ENCODE data around the gene MARCHF2. TPM values are rescaled to one million over a fixed set of nuclear protein-coding genes. Genes with fewer than 3 reads are reported as not detected.

Gene MARCHF2
- total RNA-seq, 1 donor from 2014 or later, result 95.9 TPM

DNA sequence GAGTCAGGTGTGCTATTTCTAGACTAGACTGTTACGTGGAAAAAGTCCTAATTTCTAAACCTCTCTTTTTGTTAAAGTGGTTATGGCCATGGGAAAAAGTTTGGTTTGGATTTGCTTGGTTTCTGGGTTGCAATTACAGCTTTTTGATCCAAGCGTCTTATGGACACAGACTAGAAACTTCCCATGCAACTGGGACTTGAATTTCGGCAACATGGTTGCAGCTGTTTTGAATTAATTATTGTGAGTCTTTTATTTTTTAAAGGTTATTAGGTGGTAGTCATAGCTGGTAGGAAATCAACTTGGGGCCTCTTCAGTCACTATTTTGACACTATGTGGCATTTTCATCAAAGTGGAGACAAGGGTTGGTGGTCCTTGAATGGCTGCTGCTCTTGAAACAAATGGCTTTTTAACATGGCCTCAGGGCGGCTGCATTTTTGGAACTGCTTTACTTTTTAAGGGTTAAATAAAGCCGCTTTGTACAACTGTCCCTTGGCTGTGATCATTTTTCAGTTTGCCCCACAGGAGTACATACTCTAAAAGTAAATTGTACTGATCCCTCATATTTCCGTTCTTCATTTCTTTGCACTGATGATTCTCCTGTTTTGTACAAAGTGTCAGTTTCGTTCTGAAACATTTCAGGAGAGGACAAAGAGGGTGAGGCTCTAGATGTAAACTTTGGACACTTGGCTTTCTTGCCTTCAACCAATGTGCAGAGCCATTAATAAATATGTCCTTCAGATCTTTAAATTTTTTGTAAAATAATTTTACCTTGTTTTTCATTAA is 47.6 kb downstream of the MARCHF2 start:
- H3K4me3 ChIP-seq (ENCODE audit: low read depth, low read length), result no peak overlapping the region
- peaks cover 3% of the 10 kb centered on the region for H3K36me3 ChIP-seq (ENCODE audit: control insufficient read depth, insufficient read depth, low read length)
- TF ChIP-seq, protein P1, sequence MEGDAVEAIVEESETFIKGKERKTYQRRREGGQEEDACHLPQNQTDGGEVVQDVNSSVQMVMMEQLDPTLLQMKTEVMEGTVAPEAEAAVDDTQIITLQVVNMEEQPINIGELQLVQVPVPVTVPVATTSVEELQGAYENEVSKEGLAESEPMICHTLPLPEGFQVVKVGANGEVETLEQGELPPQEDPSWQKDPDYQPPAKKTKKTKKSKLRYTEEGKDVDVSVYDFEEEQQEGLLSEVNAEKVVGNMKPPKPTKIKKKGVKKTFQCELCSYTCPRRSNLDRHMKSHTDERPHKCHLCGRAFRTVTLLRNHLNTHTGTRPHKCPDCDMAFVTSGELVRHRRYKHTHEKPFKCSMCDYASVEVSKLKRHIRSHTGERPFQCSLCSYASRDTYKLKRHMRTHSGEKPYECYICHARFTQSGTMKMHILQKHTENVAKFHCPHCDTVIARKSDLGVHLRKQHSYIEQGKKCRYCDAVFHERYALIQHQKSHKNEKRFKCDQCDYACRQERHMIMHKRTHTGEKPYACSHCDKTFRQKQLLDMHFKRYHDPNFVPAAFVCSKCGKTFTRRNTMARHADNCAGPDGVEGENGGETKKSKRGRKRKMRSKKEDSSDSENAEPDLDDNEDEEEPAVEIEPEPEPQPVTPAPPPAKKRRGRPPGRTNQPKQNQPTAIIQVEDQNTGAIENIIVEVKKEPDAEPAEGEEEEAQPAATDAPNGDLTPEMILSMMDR (IDR thresholded peaks at IDR 0.05; ENCODE audit: insufficient read depth, low read length, poor library complexity, severe bottlenecking), result no peak
- H3K27me3 ChIP-seq (ENCODE audit: control insufficient read depth, insufficient read depth, low read length), result no peaks in the 10 kb centered on the region
- no peak for DNase-seq (ENCODE audit: low read depth)

DNA sequence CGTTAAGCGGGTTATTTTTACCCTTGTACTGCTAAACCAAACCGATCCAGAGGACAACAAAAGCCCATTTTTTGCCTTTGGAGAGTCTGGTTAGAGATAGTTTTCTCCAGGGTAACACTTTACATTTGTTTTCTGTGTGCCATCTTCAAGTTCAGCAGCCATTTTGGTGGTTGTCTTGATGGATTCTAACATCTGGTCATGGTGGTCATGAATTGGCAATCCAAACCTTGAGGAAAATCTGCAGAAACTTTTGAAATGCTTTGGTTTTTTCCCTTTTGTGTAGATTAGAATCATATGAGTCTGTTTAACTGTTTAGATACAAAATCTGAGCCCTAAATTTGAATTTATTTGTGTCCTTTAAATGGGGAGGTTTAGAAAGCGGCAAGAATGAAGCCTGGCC is 48.3 kb downstream of the MARCHF2 start:
- Histone ChIP-seq H3K36me3 (ENCODE audit: control insufficient read depth, insufficient read depth, low read length) (peaks cover 3% of the 10 kb centered on the region), H3K27me3 (ENCODE audit: control insufficient read depth, insufficient read depth, low read length) (no peaks in the 10 kb centered on the region), H3K4me3 (ENCODE audit: low read depth, low read length) (no peak overlapping the region)
- TF ChIP-seq, protein P1 (IDR thresholded peaks at IDR 0.05; ENCODE audit: insufficient read depth, low read length, poor library complexity, severe bottlenecking), result no peak
- no peak for DNase-seq (ENCODE audit: low read depth)

DNA sequence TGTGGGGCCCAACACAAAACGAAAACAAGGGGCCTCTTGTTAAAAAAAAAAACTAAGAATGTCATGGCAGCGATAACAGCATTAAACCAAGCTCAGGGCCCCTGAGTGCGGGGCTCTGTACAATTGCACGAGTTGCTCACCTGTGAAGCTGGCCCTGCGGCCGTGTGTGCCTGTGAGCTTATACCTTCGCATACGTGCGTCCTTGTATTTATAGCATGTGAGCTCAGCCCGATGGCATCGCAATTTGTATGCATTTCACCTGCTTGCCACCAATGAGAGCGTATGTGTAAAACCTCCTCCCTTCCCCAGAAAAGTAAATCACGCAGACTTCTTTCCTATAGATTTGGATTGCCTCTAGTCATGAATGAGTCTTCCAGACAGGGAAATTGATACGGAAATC is 48.8 kb downstream of the MARCHF2 start:
- H3K4me3 ChIP-seq (ENCODE audit: low read depth, low read length), result no peak overlapping the region
- H3K36me3 ChIP-seq (ENCODE audit: control insufficient read depth, insufficient read depth, low read length), result peaks cover 3% of the 10 kb centered on the region
- H3K27me3 ChIP-seq (ENCODE audit: control insufficient read depth, insufficient read depth, low read length), result no peaks in the 10 kb centered on the region
- DNase-seq (ENCODE audit: low read depth), result no peak
- TF ChIP-seq, protein P1 (IDR thresholded peaks at IDR 0.05; ENCODE audit: insufficient read depth, low read length, poor library complexity, severe bottlenecking), result no peak

DNA sequence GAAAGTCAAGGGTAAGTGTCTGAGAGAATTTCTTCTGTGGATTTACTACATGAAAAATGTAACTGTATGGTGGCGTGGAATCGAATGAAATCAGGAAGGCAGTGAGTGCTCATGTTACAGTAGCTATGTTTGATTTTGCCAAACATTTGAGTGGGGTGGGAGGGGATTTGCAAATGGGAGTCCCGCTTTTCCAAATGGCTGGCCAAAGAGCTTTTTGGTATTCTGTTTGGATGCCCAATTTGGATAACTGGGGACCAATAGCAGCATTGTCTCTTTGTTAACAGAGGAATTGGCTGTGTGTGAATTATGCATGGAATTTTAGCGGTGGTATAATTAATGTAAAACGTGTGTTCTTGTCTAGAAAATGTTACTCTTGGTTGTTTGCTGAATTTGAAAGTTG is 49.5 kb downstream of the MARCHF2 start:
- no peak for DNase-seq (ENCODE audit: low read depth)
- TF ChIP-seq, protein P1 (IDR thresholded peaks at IDR 0.05; ENCODE audit: insufficient read depth, low read length, poor library complexity, severe bottlenecking), result no peak
- H3K4me3 ChIP-seq (ENCODE audit: low read depth, low read length), result no peak overlapping the region
- no peaks in the 10 kb centered on the region for H3K27me3 ChIP-seq (ENCODE audit: control insufficient read depth, insufficient read depth, low read length)
- H3K36me3 ChIP-seq (ENCODE audit: control insufficient read depth, insufficient read depth, low read length), result peaks cover 3% of the 10 kb centered on the region

DNA sequence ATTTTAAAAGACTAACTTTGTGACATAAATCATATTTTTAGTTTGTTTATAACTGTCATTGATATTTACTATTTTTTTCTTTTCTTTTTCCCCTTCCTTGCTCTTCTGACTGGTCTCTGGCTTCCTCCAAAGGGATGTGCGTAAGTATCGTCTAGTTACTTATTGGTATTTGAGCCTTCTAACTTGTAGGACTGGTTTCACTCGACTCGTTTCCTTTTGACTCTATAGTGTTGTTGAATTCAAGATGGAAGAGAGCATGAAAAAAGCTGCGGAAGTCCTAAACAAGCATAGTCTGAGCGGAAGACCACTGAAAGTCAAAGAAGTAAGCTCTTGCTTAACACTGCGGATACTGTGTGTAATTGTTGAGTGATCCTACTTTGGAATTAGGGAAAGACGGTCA is 50.3 kb downstream of the MARCHF2 start:
- TF ChIP-seq, protein P1 (IDR thresholded peaks at IDR 0.05; ENCODE audit: insufficient read depth, low read length, poor library complexity, severe bottlenecking), result no peak
- H3K4me3 ChIP-seq (ENCODE audit: low read depth, low read length), result no peak overlapping the region
- H3K36me3 ChIP-seq (ENCODE audit: control insufficient read depth, insufficient read depth, low read length), result peaks cover 3% of the 10 kb centered on the region
- DNase-seq (ENCODE audit: low read depth), result no peak
- no peaks in the 10 kb centered on the region for H3K27me3 ChIP-seq (ENCODE audit: control insufficient read depth, insufficient read depth, low read length)

DNA sequence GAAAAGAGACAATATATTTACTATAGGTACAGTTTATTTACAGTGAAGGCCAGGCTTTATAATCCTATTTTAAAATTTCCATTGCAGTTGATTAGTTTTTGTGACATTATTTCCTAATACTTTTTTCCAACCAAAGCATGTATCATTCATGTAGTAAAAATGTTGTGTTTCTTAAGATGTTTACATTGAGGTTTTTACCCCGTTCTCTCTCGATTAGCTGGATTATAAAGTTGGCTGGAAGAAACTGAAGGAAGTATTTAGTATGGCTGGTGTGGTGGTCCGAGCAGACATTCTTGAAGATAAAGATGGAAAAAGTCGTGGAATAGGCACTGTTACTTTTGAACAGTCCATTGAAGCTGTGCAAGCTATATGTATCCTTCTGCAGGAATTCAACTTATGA is 52.9 kb downstream of the MARCHF2 start:
- no peaks in the 10 kb centered on the region for H3K27me3 ChIP-seq (ENCODE audit: control insufficient read depth, insufficient read depth, low read length)
- DNase-seq (ENCODE audit: low read depth), result no peak
- peaks cover 5% of the 10 kb centered on the region for H3K36me3 ChIP-seq (ENCODE audit: control insufficient read depth, insufficient read depth, low read length)
- no peak overlapping the region for H3K4me3 ChIP-seq (ENCODE audit: low read depth, low read length)
- TF ChIP-seq, protein P1 (IDR thresholded peaks at IDR 0.05; ENCODE audit: insufficient read depth, low read length, poor library complexity, severe bottlenecking), result no peak
